GM12878 (cell line): ENCODE results near the gene KCNB1. TPM values are rescaled to one million over a fixed set of nuclear protein-coding genes. Genes with fewer than 3 reads are reported as not detected.

Source experiments
- ATAC-seq: fragments of 200-7000 bp; cut with Tn5 transposase; 3 replicates; pipeline ENCODE4 v1.9.1; 2020; ENCODE audit warnings: mild to moderate bottlenecking, moderate library complexity
- BruUV-seq: library from RNA; stranded (reverse); fragments of 400-500 nt; replicated peaks from 2 replicates; lab custom pipeline; 2021; lab: Mats Ljungman, UMichigan
- CTCF ChIA-PET: fragments of 300-600 bp; sonication (Branson Sonifier 250); formaldehyde crosslinking; extraction: SDS; loops from one replicate; lab custom pipeline; 2021; ENCODE audit warnings: inconsistent platforms; lab: Yijun Ruan, JAX
- POLR2A ChIA-PET: fragments of 350-600 bp; formaldehyde crosslinking; extraction: SDS; loops from one replicate; lab custom pipeline; 2021; ENCODE audit warnings: inconsistent platforms; lab: Charles Lee
- RAD21 ChIA-PET: fragments of 300-600 bp; sonication (Branson Sonifier 250); formaldehyde crosslinking; loops from one replicate; lab custom pipeline; 2023; ENCODE audit warnings: antibody characterized with exemption; ENCODE audit not compliant: unreplicated experiment; lab: Charles Lee
- SMC1A ChIA-PET: fragments of 300-600 bp; sonication (Branson Sonifier 250); formaldehyde crosslinking; loops from one replicate; lab custom pipeline; 2023; ENCODE audit not compliant: unreplicated experiment, uncharacterized antibody; lab: Charles Lee
- DNase-seq: peaks from one replicate; pipeline ENCODE4 v3.0.0-alpha.2; 2011; ENCODE audit warnings: low read depth, low spot score
- FAIRE-seq: peaks from 3 replicates; lab custom pipeline; 2011; peaks lifted over from hg19 to GRCh38; lab: Jason Lieb, UNC
- H2AFZ ChIP-seq: 2 replicates; pipeline ENCODE4 v1.6.0; 2011; ENCODE audit warnings: low read depth, low read length, control low read depth; ENCODE audit not compliant: control insufficient read depth
- H3K27ac ChIP-seq: 2 replicates; pipeline ENCODE4 v1.5.1; 2011; ENCODE audit warnings: control low read depth; ENCODE audit not compliant: control insufficient read depth, insufficient read depth
- H3K27me3 ChIP-seq, 2 experiments: replicated peaks in 1 of 2; 2 replicates each; pipeline versions ENCODE4 v1.6.0 to v1.6.1; 2011; ENCODE audit warnings: low read length in 1 of 2; ENCODE audit not compliant: control insufficient read depth in 2 of 2, insufficient read depth in 2 of 2
- H3K36me3 ChIP-seq, 2 experiments: 2 replicates each; pipeline ENCODE4 v1.5.1; 2011; ENCODE audit warnings: low read length in 1 of 2; ENCODE audit not compliant: control insufficient read depth in 2 of 2, insufficient read depth in 2 of 2
- H3K4me1 ChIP-seq: 2 replicates; pipeline ENCODE4 v1.6.1; 2011; ENCODE audit warnings: mild to moderate bottlenecking, low read length, moderate library complexity, mixed read lengths; ENCODE audit not compliant: control insufficient read depth, insufficient read depth
- H3K4me2 ChIP-seq: 2 replicates; pipeline ENCODE4 v1.6.0; 2011; ENCODE audit warnings: control low read depth; ENCODE audit not compliant: control insufficient read depth, insufficient read depth
- H3K4me3 ChIP-seq: fragments of 200-600 bp; sonication (generic); 2 replicates; pipeline ENCODE4 v1.5.1; 2016
- H3K79me2 ChIP-seq: 2 replicates; pipeline ENCODE4 v1.6.0; 2011; ENCODE audit warnings: low read length; ENCODE audit not compliant: control insufficient read depth, insufficient read depth
- H3K9ac ChIP-seq: 2 replicates; pipeline ENCODE4 v1.8.0; 2011; ENCODE audit warnings: low read length, control low read depth, mixed read lengths; ENCODE audit not compliant: control insufficient read depth, insufficient read depth
- H3K9me3 ChIP-seq: replicated peaks from 3 replicates; pipeline ENCODE4 v1.5.1; 2011; ENCODE audit warnings: mild to moderate bottlenecking, low read length; ENCODE audit not compliant: control insufficient read depth, insufficient read depth
- H4K20me1 ChIP-seq: 2 replicates; pipeline ENCODE4 v1.6.0; 2011; ENCODE audit not compliant: control insufficient read depth, insufficient read depth
- CEBPB ChIP-seq, 2 experiments: fragments of 150-350 bp in 1 of 2; IDR thresholded peaks; 2 replicates each; pipeline ENCODE4 v1.6.1; 2012 to 2014; ENCODE audit warnings: low read depth in 2 of 2, low read length in 2 of 2, borderline replicate concordance in 1 of 2, inconsistent platforms in 1 of 2
- CEBPZ ChIP-seq: fragments of 150-350 bp; IDR thresholded peaks from 2 replicates; pipeline ENCODE4 v1.6.1; 2016; ENCODE audit warnings: low read depth, low read length
- DPF2 ChIP-seq: fragments of 450-650 bp; IDR thresholded peaks from 2 replicates; pipeline ENCODE4 v1.6.1; 2017; ENCODE audit warnings: mild to moderate bottlenecking
- ETV6 ChIP-seq, 2 experiments: fragments of 450-650 bp in 1 of 2; IDR thresholded peaks in 1 of 2; conservative IDR thresholded peaks in 1 of 2; 2 replicates each; pipeline ENCODE4 v1.6.1; 2014; ENCODE audit warnings: antibody characterized with exemption in 1 of 2, borderline replicate concordance in 1 of 2, low read depth in 1 of 2, mild to moderate bottlenecking in 1 of 2, moderate library complexity in 1 of 2
- KLF5 ChIP-seq: fragments of 450-650 bp; IDR thresholded peaks from 2 replicates; pipeline ENCODE4 v1.6.1; 2014; ENCODE audit warnings: mild to moderate bottlenecking; ENCODE audit not compliant: partially characterized antibody
- MYB ChIP-seq: fragments of 150-350 bp; IDR thresholded peaks from 2 replicates; pipeline ENCODE4 v1.6.1; 2014; ENCODE audit warnings: mild to moderate bottlenecking, low read depth, low read length, borderline replicate concordance
- NFXL1 ChIP-seq: fragments of 450-650 bp; IDR thresholded peaks from 2 replicates; pipeline ENCODE4 v1.6.1; 2017; ENCODE audit warnings: antibody characterized with exemption, mild to moderate bottlenecking, borderline replicate concordance
- POLR2AphosphoS5 ChIP-seq: IDR thresholded peaks from 2 replicates; pipeline ENCODE4 v1.6.1; 2011; ENCODE audit warnings: mild to moderate bottlenecking, low read length, inconsistent platforms
- RFX5 ChIP-seq: IDR thresholded peaks from 2 replicates; pipeline ENCODE4 v1.6.1; 2011; ENCODE audit warnings: low read depth, low read length, improper control_type of control experiment
- SUZ12 ChIP-seq: fragments of 200-600 bp; sonication (generic); IDR thresholded peaks from one replicate; pipeline ENCODE4 v1.6.1; 2018; ENCODE audit warnings: antibody characterized with exemption, mild to moderate bottlenecking; ENCODE audit not compliant: unreplicated experiment
- ZBED1 ChIP-seq: IDR thresholded peaks from 2 replicates; pipeline ENCODE4 v1.6.1; 2016; ENCODE audit warnings: borderline replicate concordance
- WGBS: methylation state at CpG from one replicate; pipeline ENCODE4 v1.1.6; 2016; ENCODE audit warnings: low lambda C conversion rate; ENCODE audit not compliant: insufficient replicate concordance, insufficient coverage; ENCODE audit errors: missing lambda C conversion rate; 5-methylcytosine and 5-hydroxymethylcytosine counted together
- in situ Hi-C: fragments of 300-500 bp; cut with MboI; formaldehyde crosslinking; loops from 9 replicates; pipeline ENCODE4 v1.14.3; 2018; ENCODE audit warnings: mixed read lengths
- intact Hi-C: fragments of 100-400 bp; cut with micrococcal nuclease; formaldehyde crosslinking; loops from one replicate; pipeline ENCODE4 v1.14.2; 2022; ENCODE audit not compliant: unreplicated experiment
- polyA plus RNA-seq, 11 experiments: library from polyadenylated mRNA; depleted of rRNA in 4 of 11; unstranded in 6 of 11; stranded (reverse) in 5 of 11; fragments of >200 nt; fragmentation: Nextera tagmentation in 4 of 11; fragmentation: Illumina TruSeq in 1 of 11; extraction: Ambion mirVana in 4 of 11; extraction: Trizol in 1 of 11; gene quantifications; 1 replicate in 1 of 11; 2 replicates in 10 of 11; pipeline versions ENCODE4 v1.2.1 to v1.2.3, GENCODE V29; 2011 to 2016; ENCODE audit warnings: inconsistent platforms in 2 of 11, missing spikeins in 2 of 11, low read depth in 1 of 11
- total RNA-seq, 4 experiments: library from RNA; depleted of rRNA in 3 of 4; stranded (reverse); fragments of >200 nt in 3 of 4; fragmentation: Illumina TruSeq in 1 of 4; extraction: Trizol in 1 of 4; gene quantifications; 2 replicates each; pipeline versions ENCODE4 v1.2.1 to v1.2.3, GENCODE V29; 2013 to 2021
- TF ChIP-seq, protein P1 (sequence below): fragments of 450-650 bp; IDR thresholded peaks from 2 replicates; pipeline ENCODE4 v1.6.1; 2016; ENCODE audit warnings: mild to moderate bottlenecking
- TF ChIP-seq, protein P2 (sequence below): fragments of 450-650 bp; formaldehyde crosslinking; IDR thresholded peaks from 2 replicates; pipeline ENCODE4 v1.5.0; 2022; ENCODE audit warnings: mild to moderate bottlenecking, missing genetic modification characterization

Gene KCNB1
- total and polyA plus RNA-seq, 10 of the 15 experiments (the other 5 are each of a cell fraction or from before 2014, with no cell fraction given) = 0.02 to 0.08 (median 0.03) TPM; not detected in 7

GRCh38 chr20:49412254-49412653, 70.2 kb downstream of the KCNB1 start:
- Histone ChIP-seq H3K4me2 (no peak overlapping the region), H3K9me3 (no peaks in the 10 kb centered on the region), H3K4me3 (no peak overlapping the region), H3K27me3 (peaks cover 0 to 8% of the 10 kb centered on the region in 2 experiments; a peak in 2 of 4 replicates), H2AFZ (no peak overlapping the region), H3K4me1 (no peaks in the 10 kb centered on the region), H4K20me1 (no peaks in the 10 kb centered on the region), H3K36me3 (no peaks in the 10 kb centered on the region), H3K79me2 (no peaks in the 10 kb centered on the region), H3K9ac (no peak overlapping the region), H3K27ac (no peak overlapping the region)
- ChIA-PET CTCF (no interaction called here), POLR2A (no interaction called here), RAD21 (no interaction called here), SMC1A (interaction anchor here (1.8 kb wide), 1 partner anchor 10 kb away, joined by 4 read pairs; no protein-coding TSS in a partner anchor)
- intact Hi-C loops = no loop called here
- ATAC-seq = no peak
- in situ Hi-C loops = no loop called here
- no peak for DNase-seq
- no TSS peak for BruUV-seq
- FAIRE-seq = no peak
- 70% methylated on average over 4 of the region's 4 CpGs for WGBS
- no peak for TF ChIP-seq ETV6 (conservative IDR thresholded peaks at IDR 0.05 in 1 of 2, IDR thresholded peaks at IDR 0.05 in 1 of 2; ENCODE audit: borderline replicate concordance in 1 of 2, low read depth in 1 of 2)
- no peak for TF ChIP-seq KLF5
- no peak for TF ChIP-seq SUZ12
- TF ChIP-seq, protein P1, sequence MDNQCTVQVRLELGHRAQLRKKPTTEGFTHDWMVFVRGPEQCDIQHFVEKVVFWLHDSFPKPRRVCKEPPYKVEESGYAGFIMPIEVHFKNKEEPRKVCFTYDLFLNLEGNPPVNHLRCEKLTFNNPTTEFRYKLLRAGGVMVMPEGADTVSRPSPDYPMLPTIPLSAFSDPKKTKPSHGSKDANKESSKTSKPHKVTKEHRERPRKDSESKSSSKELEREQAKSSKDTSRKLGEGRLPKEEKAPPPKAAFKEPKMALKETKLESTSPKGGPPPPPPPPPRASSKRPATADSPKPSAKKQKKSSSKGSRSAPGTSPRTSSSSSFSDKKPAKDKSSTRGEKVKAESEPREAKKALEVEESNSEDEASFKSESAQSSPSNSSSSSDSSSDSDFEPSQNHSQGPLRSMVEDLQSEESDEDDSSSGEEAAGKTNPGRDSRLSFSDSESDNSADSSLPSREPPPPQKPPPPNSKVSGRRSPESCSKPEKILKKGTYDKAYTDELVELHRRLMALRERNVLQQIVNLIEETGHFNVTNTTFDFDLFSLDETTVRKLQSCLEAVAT = no peak
- TF ChIP-seq ZBED1 = no peak
- TF ChIP-seq CEBPZ = no peak
- no peak for TF ChIP-seq POLR2AphosphoS5
- no peak for TF ChIP-seq MYB
- TF ChIP-seq DPF2 = no peak
- TF ChIP-seq, protein P2, sequence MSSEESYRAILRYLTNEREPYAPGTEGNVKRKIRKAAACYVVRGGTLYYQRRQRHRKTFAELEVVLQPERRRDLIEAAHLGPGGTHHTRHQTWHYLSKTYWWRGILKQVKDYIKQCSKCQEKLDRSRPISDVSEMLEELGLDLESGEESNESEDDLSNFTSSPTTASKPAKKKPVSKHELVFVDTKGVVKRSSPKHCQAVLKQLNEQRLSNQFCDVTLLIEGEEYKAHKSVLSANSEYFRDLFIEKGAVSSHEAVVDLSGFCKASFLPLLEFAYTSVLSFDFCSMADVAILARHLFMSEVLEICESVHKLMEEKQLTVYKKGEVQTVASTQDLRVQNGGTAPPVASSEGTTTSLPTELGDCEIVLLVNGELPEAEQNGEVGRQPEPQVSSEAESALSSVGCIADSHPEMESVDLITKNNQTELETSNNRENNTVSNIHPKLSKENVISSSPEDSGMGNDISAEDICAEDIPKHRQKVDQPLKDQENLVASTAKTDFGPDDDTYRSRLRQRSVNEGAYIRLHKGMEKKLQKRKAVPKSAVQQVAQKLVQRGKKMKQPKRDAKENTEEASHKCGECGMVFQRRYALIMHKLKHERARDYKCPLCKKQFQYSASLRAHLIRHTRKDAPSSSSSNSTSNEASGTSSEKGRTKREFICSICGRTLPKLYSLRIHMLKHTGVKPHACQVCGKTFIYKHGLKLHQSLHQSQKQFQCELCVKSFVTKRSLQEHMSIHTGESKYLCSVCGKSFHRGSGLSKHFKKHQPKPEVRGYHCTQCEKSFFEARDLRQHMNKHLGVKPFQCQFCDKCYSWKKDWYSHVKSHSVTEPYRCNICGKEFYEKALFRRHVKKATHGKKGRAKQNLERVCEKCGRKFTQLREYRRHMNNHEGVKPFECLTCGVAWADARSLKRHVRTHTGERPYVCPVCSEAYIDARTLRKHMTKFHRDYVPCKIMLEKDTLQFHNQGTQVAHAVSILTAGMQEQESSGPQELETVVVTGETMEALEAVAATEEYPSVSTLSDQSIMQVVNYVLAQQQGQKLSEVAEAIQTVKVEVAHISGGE = no peak
- no peak for TF ChIP-seq CEBPB (IDR thresholded peaks at IDR 0.05; ENCODE audit: borderline replicate concordance in 1 of 2, low read depth in 2 of 2, low read length in 2 of 2)
- TF ChIP-seq RFX5 = no peak
- TF ChIP-seq NFXL1 = no peak
